IPS DF 6.9 (cell line): ENCODE data around the gene RYR1.
"Not testable (repeated sequence)": the region's sequence is repeated elsewhere in the genome, so short reads cannot be mapped to it uniquely, and the experiment has no call there.

ENCODE experiments used
- DNase-seq: peaks from one replicate; pipeline ENCODE4 v3.0.0-alpha.2; 2013; ENCODE audit warnings: low read depth, low spot score
- H3K27ac ChIP-seq: one replicate; pipeline ENCODE4 v1.5.1; 2013; ENCODE audit warnings: low read length, control low read depth
- H3K27me3 ChIP-seq: 2 replicates; pipeline ENCODE4 v1.6.1; 2013; ENCODE audit warnings: mild to moderate bottlenecking, low read length; ENCODE audit not compliant: control insufficient read depth, insufficient read depth
- H3K36me3 ChIP-seq: 2 replicates; pipeline ENCODE4 v1.6.1; 2013; ENCODE audit warnings: low read length; ENCODE audit not compliant: control insufficient read depth, insufficient read depth
- H3K4me1 ChIP-seq: 2 replicates; pipeline ENCODE4 v1.6.1; 2013; ENCODE audit warnings: low read length; ENCODE audit not compliant: control insufficient read depth, insufficient read depth
- H3K4me3 ChIP-seq: 2 replicates; pipeline ENCODE4 v1.5.1; 2013; ENCODE audit warnings: mild to moderate bottlenecking, low read length
- H3K9me3 ChIP-seq: 2 replicates; pipeline ENCODE4 v1.6.1; 2013; ENCODE audit warnings: low read length, inconsistent platforms; ENCODE audit not compliant: control insufficient read depth, insufficient read depth
- WGBS: extraction: QIAGEN DNeasy Blood & Tissue Kit; methylation state at CpG from one replicate; pipeline ENCODE4 v1.1.7; 2013; ENCODE audit warnings: mixed read lengths, missing lambda C conversion rate; ENCODE audit not compliant: insufficient read length, insufficient coverage; 5-methylcytosine and 5-hydroxymethylcytosine counted together

RYR1 gene

GRCh38 chr19:38561053-38561606, 127.6 kb downstream of the RYR1 start:
- no peaks in the 10 kb centered on the region; the same call in 1 of the 2 replicates for H3K27me3 ChIP-seq
- no peak overlapping the region for H3K27ac ChIP-seq
- no peaks in the 10 kb centered on the region for H3K9me3 ChIP-seq
- no peak for DNase-seq
- WGBS, result no CpG with 5 or more reads among the region's 42 CpGs
- no peaks in the 10 kb centered on the region; the same call in 1 of the 2 replicates for H3K36me3 ChIP-seq
- H3K4me1 ChIP-seq, result no peaks in the 10 kb centered on the region; the same call in 1 of the 2 replicates
- no peak overlapping the region for H3K4me3 ChIP-seq

DNA sequence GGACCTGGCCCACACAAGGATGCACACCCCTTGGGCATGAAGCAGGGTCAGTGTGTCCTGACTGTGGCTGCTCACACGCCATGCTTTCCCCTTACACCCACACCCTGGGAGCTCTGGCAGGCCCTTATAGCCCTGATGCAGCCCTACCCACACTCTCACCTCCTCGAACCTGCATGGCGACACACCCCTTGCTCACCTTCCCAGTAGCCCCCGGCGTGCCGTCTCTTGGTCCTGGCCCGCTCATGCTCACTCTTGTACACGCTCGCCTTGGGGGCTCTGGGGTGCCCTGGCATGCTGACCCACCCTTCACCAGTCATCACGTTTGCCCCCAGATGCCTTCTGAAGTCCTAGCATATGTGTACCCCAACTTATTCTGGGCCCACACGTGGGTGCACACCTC, 128.2 kb downstream of the RYR1 start:
- no CpG with 5 or more reads among the region's 11 CpGs for WGBS
- Histone ChIP-seq H3K4me3 (no peak overlapping the region), H3K36me3 (no peaks in the 10 kb centered on the region; the same call in 1 of the 2 replicates), H3K9me3 (no peaks in the 10 kb centered on the region), H3K4me1 (no peaks in the 10 kb centered on the region; the same call in 1 of the 2 replicates), H3K27me3 (no peaks in the 10 kb centered on the region; the same call in 1 of the 2 replicates), H3K27ac (no peak overlapping the region)
- DNase-seq, result no peak

DNA sequence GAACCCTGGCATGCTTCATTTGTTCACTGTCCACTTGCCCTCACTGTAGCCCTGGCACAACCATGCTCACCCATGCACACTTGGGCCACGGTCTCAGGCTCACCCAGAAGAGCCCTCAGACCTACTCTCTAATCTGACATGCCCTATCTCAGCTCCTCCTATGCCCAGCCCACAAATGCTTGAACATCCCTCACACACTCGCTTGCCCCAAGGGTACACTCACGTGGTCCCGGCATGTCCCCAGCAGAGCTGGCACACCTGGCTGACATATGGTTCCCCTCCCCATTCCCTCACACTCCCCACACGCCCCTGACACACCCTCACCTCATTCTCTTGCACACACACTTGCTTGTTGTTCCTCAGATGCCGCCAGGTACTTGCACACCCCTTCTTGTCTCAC, 128.6 kb downstream of the RYR1 start:
- DNase-seq, result no peak
- Histone ChIP-seq H3K27ac (no peak overlapping the region), H3K27me3 (no peaks in the 10 kb centered on the region; the same call in 1 of the 2 replicates), H3K36me3 (no peaks in the 10 kb centered on the region; the same call in 1 of the 2 replicates), H3K4me1 (no peaks in the 10 kb centered on the region; the same call in 1 of the 2 replicates), H3K4me3 (no peak overlapping the region), H3K9me3 (no peaks in the 10 kb centered on the region)
- whole genome bisulfite sequencing, result no CpG with 5 or more reads among the region's 6 CpGs

DNA sequence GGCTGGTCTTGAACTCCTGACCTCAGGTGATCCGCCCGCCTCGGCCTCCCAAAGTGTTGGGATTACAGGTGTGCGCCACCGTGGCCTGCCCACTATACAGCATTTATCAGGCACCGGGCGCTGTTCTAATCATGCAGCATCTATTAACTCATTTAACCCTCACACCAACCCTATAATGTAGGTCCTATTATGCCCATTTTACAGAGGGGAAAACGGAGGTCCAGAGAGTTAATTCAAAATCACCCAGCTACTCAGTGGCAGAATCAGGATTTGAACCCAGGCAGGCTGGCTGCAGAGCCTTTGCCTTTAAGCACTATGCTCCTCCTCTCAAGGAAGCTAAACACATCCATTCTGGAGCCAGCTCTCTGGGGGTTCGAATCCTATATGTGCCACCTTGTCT, 130.0 kb downstream of the RYR1 start:
- Histone ChIP-seq H3K4me1 (no peaks in the 10 kb centered on the region; the same call in 1 of the 2 replicates), H3K9me3 (no peaks in the 10 kb centered on the region), H3K27ac (no peak overlapping the region), H3K27me3 (no peaks in the 10 kb centered on the region; the same call in 1 of the 2 replicates), H3K4me3 (no peak overlapping the region), H3K36me3 (no peaks in the 10 kb centered on the region; the same call in 1 of the 2 replicates)
- WGBS, result no CpG with 5 or more reads among the region's 9 CpGs
- no peak for DNase-seq

GRCh38 chr19:38564981-38565690, 131.6 kb downstream of the RYR1 start:
- no peak for DNase-seq
- no peak overlapping the region for H3K27ac ChIP-seq
- H3K9me3 ChIP-seq, result no peaks in the 10 kb centered on the region
- no CpG with 5 or more reads among the region's 111 CpGs for WGBS
- H3K4me1 ChIP-seq, result no peaks in the 10 kb centered on the region; the same call in 1 of the 2 replicates
- peak overlapping the region; percentile 31; the same call in 1 of the 2 replicates for H3K4me3 ChIP-seq
- no peaks in the 10 kb centered on the region; the same call in 1 of the 2 replicates for H3K27me3 ChIP-seq
- H3K36me3 ChIP-seq, result no peaks in the 10 kb centered on the region; the same call in 1 of the 2 replicates

DNA sequence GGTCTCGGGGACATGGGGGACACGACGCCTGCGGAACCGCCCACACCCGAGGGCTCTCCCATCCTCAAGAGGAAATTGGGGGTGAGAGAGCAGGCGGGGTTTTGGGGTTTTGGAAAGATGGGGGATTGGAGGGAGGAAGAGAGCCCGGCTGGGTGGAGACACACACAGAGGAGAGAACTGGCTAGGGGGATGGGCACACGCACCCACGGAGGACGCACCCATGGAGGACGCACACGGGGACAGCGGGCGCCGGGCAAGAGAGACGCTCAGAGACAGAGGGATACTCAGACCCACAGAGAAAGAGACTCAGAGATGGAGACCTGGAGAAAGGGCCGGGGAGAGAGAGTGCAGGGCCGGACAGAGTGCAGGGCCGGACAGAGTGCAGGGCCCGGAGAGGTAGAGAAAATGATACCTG, 132.2 kb downstream of the RYR1 start:
- Histone ChIP-seq H3K4me3 (peak overlapping the region; percentile 31; the same call in 1 of the 2 replicates), H3K27ac (no peak overlapping the region), H3K9me3 (no peaks in the 10 kb centered on the region), H3K36me3 (no peaks in the 10 kb centered on the region; the same call in 1 of the 2 replicates), H3K4me1 (no peaks in the 10 kb centered on the region; the same call in 1 of the 2 replicates), H3K27me3 (no peaks in the 10 kb centered on the region; the same call in 1 of the 2 replicates)
- no CpG with 5 or more reads among the region's 21 CpGs for WGBS
- DNase-seq, result no peak

- Histone ChIP-seq H3K36me3 (peaks cover 3% of the 10 kb centered on the region; the same call in 1 of the 2 replicates), H3K9me3 (no peaks in the 10 kb centered on the region), H3K27me3 (no peaks in the 10 kb centered on the region; the same call in 1 of the 2 replicates), H3K4me1 (no peaks in the 10 kb centered on the region; the same call in 1 of the 2 replicates), H3K4me3 (no peak overlapping the region), H3K27ac (no peak overlapping the region)
- no peak for DNase-seq
- no CpG with 5 or more reads among the region's 6 CpGs for WGBS
Observed at GRCh38 chr19:38569368-38569983, 136.0 kb downstream of the RYR1 start.

DNA sequence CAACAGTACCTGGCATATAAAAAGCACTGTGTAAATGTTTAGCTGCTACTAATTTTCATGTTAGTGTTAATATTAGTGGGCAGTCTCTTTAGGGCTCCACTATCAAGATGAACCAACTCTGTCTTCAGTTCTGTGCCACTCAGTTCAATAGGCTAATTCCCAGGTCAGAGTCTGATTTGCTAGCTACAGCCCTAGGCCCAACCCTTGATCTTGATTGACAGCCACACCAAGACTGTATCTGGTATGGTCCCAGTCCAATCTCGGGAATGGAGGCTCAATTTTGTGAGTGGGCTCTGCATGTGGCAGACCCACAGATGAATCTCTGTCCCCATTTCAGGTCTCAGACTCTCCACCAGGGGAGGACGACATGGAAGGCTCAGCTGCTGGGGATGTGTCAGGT, 138.2 kb downstream of the RYR1 start:
- Histone ChIP-seq H3K27me3 (no peaks in the 10 kb centered on the region), H3K9me3 (no peaks in the 10 kb centered on the region), H3K36me3 (0 out of 2 replicates have a peak, but pooled peaks cover 3% of the 10 kb centered on the region), H3K27ac (no peak overlapping the region), H3K4me3 (no peak overlapping the region), H3K4me1 (no peaks in the 10 kb centered on the region)
- no peak for DNase-seq
- no CpG with 5 or more reads among the region's 2 CpGs for WGBS

GRCh38 chr19:38577826-38578225, 144.3 kb downstream of the RYR1 start:
- no CpG with 5 or more reads among the region's 11 CpGs for WGBS
- no peak overlapping the region for H3K27ac ChIP-seq
- no peak overlapping the region for H3K4me3 ChIP-seq
- no peaks in the 10 kb centered on the region; the same call in 1 of the 2 replicates for H3K36me3 ChIP-seq
- DNase-seq, result no peak
- H3K4me1 ChIP-seq, result no peaks in the 10 kb centered on the region
- H3K27me3 ChIP-seq, result no peaks in the 10 kb centered on the region
- no peaks in the 10 kb centered on the region for H3K9me3 ChIP-seq

DNA sequence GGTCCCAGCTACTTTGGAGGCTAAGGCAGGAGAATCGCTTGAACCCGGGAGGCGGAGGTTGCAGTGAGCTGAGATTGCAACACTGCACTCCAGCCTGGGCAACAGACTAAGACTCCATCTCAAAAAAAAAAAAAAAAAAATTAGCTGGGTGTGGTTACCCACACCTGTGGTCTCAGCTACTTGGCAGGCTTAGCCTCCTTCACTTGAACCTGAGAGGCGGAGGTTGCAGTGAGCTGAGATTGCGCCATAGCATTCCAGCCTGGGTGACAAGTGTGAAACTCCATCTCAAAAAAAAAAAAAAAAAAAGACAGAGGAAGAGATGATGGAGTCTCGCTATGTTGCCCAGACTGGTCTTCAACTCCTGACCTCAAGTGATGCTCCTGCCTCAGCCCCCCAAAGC, 145.8 kb downstream of the RYR1 start:
- H3K27ac ChIP-seq, H3K4me1 ChIP-seq, DNase-seq, H3K36me3 ChIP-seq, H3K27me3 ChIP-seq, H3K4me3 ChIP-seq, H3K9me3 ChIP-seq: not testable (repeated sequence)
- WGBS, result no CpG with 5 or more reads among the region's 6 CpGs
